Stimulated activated CD4-positive, alpha-beta T cell treated with anti-CD3 and anti-CD28 coated beads, Interleukin-4, amount 100 ng/mL, for 4 hours (primary cell): Measurements from ENCODE around the gene MXRA8.
"Not testable (repeated sequence)": the region's sequence is repeated elsewhere in the genome, so short reads cannot be mapped to it uniquely, and the experiment has no call there.

Experiments used
- DNase-seq, 2 experiments: peaks; one replicate each; pipeline ENCODE4 v3.0.0-alpha.2; 2020

MXRA8 gene

GRCh38 chr1:1391225-1391624 lies 32.9 kb upstream of the MXRA8 start:
- DNase-seq: no peak

- DNase-seq: no peak
These were observed 32.3 kb upstream of the MXRA8 start for GRCh38 chr1:1390675-1391074.

- no peak for DNase-seq
These were observed 29.7 kb upstream of the MXRA8 start for GRCh38 chr1:1388078-1388472.

DNA sequence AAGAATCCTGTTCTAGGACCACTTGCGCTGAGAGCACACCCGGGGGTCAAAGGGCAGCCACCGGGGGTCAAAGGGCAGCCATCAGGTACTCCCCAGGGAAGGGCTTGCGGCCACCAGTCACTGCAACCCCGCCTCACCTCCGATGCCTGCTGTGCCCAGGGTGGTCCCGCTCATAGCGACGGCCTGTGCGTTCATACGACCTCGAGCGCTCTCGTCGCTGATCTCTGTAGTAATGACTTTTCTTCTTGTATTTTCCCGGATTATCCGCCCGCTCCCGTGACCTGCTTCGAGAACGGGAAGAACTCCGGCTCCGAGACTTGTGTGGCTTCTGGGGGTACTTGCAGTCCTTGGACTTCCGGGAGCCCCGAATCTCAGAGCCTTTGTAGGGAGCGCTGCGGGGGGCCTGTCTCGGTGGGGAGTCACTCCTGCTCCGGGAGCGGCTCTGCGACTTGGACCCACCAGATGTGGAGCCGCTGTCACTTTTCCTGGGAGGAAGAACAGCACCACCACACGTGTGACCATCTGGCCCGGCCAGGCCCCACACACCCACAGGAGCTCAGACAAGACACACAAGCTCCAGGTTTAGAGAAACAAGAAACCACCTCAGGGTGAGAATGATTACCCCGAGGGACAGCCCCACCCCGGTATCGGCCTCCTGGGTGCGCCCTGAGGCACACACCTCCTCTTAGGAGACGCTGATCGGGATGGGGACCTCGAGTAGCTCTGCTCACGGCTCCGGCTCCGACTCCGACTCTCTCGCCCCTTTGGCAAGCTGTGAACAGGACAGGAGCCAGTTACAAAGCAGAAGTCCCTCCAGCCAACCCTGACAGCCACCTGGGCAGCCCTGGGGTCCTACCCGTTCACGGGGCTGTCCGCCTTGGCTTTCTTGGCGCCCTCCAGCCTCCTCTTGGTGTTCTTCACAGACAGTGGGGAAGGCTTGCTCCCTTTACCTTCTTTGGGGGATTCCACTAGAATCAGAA lies 29.0 kb upstream of the MXRA8 start:
- no peak for DNase-seq

GRCh38 chr1:1385931-1386330 lies 27.6 kb upstream of the MXRA8 start:
- no peak for DNase-seq

GRCh38 chr1:1385339-1385738 lies 27.0 kb upstream of the MXRA8 start:
- not testable (repeated sequence) for DNase-seq

- no peak for DNase-seq
These were observed 22.9 kb upstream of the MXRA8 start for GRCh38 chr1:1381294-1381693.

- DNase-seq: no peak
These were observed 22.5 kb upstream of the MXRA8 start for GRCh38 chr1:1380860-1381259.

DNA sequence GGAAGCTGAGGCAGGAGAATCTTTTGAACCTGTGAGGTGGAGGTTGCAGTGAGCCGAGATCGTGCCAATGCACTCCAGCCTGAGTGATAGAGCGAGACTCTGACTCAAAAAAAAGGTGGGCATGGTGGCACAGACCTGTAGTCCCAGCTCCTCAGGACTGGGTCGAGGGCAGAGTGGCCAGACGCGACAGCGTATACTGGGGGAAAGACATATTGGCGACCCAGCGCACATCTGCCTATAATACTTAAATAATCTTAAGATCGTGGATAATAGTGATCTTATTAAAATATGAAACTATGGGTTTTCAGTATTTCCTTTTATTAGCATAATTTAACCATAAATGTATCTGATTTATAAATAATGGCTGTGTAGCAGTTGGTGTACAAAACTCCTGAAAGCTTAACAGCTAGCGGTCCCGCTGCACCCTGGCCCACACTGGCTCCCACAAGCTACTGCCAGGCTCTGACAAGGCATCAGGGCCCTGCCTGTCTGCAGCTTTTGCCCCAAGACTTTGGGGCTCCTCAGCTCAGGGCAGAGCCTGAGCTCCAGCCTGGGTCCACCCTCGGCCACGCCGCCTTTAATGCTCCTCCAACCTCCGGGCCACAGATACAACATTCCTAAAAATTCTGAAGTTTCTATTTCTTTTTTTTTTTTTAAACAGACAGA lies 19.3 kb upstream of the MXRA8 start:
- no peak for DNase-seq

- DNase-seq: no peak
These were observed 18.3 kb upstream of the MXRA8 start for GRCh38 chr1:1376551-1377226.

DNA sequence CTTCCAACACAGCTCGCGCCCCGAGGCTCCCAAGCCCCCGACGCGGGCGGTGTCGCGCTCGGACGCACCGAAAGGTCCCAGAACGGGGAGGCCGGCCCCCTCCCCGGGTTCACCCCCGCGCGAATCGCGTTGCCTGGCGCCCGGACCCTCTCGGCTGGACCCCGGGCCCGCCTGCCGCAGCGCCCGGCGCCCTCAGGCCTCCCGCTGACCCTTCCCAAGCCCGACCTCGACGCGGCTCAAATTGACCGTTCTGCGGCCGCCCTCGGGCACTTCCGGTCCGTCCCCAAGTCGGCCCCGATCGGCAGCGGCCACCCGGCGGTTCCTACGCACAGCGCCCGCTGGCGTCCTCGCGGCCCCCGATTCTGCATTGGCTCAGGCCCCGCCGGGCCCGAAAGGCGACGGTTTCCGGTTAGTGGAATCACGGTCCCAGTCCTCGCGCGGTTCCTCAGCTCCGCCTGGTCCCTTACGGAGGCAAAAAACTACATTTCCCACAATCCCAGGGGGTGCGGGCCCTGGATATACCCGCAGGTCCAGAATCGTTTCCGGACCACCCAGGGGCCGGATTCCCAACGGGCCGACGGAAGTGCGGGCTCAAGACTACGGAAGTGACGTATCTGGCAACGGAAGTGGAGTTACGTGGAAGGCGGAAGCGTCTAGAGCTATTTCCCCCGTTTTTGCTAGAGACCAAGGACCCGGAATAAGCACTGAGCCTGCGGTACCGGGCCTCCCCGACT lies 16.7 kb upstream of the MXRA8 start, which contains the start of gene AURKAIP1:
Gene AURKAIP1 (minus strand): TSS at position 279 of the 734 bp plus-strand sequence. CDS start 451 bp downstream, outside the sequence.
- DNase-seq: peak; percentile 87 to 95

DNA sequence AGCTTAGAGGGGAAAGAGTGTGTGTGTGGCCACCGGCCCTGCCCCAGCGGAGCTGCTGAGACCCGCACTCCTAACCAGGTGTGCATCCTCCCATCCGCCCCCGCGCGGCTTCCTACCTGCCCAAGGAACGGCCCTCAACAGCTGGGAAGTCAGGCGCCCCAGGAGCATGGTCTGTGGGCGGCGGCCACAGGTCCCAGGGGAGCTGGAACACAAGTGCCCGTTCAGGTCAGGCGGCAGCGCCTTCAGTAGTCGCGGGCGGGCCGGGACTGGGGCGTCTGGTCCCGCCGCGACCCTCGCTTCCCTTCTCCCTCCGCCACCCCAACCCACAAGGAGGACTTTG lies 16.2 kb upstream of the MXRA8 start:
- no peak for DNase-seq

DNA sequence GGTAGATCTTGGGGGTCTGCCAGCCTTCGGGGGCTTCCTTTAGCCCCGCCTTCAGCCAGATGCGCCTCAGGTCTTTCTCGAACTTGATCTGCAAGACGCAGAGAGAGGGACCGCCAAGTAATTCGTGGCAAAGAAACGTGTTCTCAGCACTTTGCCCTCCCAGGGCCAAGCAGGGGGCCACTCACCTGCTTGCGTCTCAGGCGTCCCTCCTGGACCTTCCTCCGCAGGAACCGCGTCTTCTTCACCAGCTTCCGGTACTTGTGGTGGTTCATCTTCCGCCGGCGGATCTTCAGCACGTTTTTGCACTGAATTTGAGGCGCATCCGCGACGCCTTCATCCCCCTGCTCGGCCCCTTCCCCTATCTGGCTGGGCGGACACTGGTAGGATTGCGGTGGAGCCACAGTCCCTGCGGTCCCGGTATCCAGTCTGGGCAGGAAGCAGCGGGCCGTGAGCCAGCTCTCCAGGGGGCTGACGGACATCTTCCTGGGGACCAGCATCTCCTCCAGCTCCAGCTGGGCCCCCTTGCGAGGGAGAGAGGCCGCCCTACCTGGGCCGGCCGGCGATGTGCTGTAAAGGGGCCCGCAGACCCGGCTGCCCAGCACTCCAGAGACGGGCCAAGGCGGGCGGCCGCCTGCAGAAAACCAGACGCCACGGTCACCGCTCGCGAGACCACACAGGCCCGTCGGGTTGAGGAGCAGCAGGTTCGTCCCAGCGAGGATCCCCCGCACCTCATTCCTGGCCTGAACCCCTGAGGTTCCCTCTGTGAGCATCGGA lies 15.6 kb upstream of the MXRA8 start:
- no peak for DNase-seq

GRCh38 chr1:1373051-1373814 lies 14.9 kb upstream of the MXRA8 start:
- no peak for DNase-seq

DNA sequence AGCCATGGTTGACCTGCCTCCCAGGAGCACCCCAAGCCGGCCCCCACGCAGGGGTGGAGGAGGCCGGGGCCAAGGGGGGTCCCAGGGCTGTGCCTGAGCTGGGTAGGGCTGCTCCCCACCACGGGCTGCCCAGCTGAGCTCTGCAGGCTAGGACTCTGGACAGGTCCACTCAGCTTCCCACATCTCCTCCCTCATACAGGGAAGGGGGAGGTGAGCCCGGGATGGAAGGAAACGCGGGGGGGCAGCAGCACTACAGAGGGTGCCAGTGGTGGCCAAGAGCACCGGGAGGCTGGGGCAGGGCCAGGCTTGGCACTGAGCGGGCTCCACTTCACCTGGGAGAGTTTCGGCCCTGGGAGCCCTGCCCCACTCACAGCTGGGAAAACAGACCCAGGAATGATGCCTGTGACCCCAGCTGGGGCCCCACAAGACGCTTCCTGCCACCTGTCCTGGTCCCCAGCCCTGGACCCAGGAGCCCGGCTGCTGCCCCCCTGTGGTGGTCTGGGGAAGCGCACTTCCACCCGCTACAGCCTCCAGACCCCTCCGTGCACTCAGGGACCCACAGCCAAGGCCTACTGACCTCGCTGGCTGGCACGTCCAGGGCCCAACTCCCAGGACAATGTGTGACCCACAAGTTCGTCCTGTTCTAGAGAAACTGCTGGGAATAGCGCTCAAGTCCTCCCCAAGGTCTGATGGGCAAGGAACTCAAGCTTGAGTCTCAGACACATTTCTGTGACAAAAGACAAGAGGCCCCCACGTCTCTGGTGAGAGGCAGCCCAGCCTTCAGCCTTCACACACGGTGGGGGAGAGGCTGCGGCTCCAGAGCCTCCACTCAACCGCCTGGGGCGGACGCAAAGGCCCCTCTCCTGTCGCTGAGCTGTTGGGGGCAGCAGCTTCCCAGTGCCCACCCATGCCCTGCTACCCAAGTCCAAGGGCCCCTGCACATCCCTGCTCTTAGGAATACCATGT lies 13.7 kb upstream of the MXRA8 start:
- DNase-seq: peak; percentile 62 to 79

DNA sequence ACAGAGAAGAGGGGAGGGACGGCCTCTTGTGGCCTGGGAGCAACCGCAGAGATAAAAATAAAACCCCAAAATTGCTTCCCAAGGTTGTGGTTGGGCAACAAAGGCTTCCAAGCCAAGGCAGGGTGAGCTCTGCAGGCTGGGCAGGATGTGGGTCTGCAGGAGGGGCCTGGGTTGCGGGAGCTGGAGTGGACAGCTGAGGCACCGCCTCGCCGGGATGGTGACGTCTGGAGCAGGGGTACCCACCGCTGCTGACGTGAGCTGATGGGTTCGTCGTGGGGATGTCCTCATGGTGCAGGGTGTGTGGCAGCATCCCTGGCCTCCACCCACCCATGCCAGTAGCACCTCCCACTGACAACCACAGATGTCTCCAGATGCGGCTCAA lies 13.0 kb upstream of the MXRA8 start:
- DNase-seq: peak in 1 of 2 experiments; percentile 34

DNA sequence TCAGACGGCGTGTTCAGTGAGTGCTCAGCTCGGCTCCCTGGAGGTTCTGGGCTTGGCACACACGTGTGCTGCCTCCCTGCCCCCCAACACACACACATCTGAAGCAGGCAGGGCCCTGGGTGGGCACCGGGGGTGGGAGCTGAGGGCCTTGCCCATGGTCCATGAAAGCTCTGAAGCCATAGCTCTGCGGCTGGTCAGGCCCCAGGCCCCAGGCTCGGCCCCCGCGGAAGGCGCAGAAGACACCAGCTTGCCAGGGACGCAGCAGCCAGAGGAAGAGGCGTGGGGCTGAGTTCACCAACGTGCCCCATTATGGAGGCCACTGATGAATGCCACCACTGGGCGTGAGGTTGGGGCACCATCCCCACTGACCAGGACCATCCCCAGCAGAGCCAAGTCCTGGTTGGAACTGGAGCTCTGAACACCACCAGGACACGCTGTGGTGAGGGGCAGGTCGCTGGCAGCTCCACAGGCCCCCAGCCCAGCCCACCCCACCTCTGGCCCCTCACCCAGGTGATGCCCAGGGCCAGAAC lies 12.5 kb upstream of the MXRA8 start:
- no peak for DNase-seq

GRCh38 chr1:1370094-1370493 lies 11.7 kb upstream of the MXRA8 start:
- not testable (repeated sequence) for DNase-seq

GRCh38 chr1:1367315-1367714 lies 9.0 kb upstream of the MXRA8 start:
- no peak for DNase-seq

DNA sequence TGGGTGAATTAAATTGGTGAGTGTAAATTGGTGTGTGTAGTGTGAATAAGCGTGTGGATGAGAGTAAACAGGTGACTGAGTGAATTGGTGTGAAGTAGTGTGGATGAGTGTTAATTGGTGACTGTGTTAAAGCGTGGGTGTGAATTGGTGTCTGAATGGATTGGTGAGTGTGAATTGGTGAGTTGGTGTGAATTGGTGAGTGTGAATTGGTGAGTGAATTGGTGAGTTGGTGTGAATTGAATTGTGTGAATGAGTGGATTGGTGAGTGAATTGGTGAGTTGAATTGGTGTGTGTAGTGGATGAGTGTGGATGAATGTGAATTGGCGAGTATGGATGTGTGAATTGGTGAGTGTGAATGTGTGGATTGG lies 8.3 kb upstream of the MXRA8 start:
- DNase-seq: no peak
